GM13977 (cell line): ENCODE data around the gene KLHL29.

Source experiments
- DNase-seq: peaks from one replicate; pipeline ENCODE4 v3.0.0; 2012; ENCODE audit warnings: low spot score
- CTCF ChIP-seq: IDR thresholded peaks from 2 replicates; pipeline ENCODE4 v1.5.1; 2012; ENCODE audit warnings: mild to moderate bottlenecking, control low read depth; ENCODE audit not compliant: insufficient read depth; ENCODE audit errors: extremely low read depth, missing control alignments
- in situ Hi-C: fragments of 300-500 bp; cut with MboI; formaldehyde crosslinking; loops from one replicate; pipeline ENCODE4 v1.12.0; 2022; ENCODE audit warnings: low sequenced_read_pairs, low pct_unique_long_range_greater_than_20kb, mixed read lengths, inconsistent platforms; ENCODE audit not compliant: unreplicated experiment

Gene KLHL29

DNA sequence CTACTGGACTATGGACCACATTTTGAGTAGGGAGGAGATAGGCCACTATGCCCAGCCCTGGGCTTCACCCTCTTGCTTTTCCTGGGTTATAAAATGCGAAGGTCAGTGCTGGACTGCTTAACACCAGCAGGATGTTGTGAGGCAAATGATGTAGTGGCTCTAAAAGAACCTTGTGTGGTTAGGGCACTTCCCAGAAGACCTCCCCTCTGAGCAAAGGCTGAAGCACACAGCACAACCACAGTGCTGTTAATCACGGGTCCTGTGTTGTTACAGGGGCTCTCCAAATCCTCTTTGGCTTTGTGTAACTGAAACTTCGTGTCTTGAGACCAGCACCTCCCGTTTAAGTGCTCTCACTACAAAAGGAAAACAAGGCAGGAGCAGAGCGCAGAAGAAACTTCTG lies 166.9 kb downstream of the KLHL29 start:
- no peak for DNase-seq

DNA sequence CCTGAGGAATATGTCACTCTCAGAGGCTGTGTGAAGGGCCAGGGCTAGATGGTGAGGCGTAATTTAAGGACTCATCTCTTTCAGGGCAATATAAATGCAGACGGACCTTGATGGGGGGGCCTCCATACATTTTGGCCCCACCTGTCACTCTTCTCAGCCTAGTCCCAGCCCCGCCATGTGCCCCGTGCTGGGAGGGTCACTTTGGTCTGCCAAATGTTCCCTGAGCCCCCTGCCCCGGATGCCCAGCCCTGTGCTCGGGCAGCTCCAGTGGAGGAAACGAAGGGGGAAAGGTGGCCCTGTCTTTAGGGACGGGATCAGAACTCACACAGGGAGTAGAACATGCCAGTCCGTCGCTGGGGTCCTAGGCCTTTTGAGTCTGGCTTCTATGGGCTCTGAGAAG lies 168.6 kb downstream of the KLHL29 start:
- in situ Hi-C loops, result no loop called here
- DNase-seq, result no peak
- TF ChIP-seq CTCF, result no peak

More for the DNA sequence above, 166.9 kb downstream of the KLHL29 start:
- in situ Hi-C loops, result no loop called here
- no peak for TF ChIP-seq CTCF

DNA sequence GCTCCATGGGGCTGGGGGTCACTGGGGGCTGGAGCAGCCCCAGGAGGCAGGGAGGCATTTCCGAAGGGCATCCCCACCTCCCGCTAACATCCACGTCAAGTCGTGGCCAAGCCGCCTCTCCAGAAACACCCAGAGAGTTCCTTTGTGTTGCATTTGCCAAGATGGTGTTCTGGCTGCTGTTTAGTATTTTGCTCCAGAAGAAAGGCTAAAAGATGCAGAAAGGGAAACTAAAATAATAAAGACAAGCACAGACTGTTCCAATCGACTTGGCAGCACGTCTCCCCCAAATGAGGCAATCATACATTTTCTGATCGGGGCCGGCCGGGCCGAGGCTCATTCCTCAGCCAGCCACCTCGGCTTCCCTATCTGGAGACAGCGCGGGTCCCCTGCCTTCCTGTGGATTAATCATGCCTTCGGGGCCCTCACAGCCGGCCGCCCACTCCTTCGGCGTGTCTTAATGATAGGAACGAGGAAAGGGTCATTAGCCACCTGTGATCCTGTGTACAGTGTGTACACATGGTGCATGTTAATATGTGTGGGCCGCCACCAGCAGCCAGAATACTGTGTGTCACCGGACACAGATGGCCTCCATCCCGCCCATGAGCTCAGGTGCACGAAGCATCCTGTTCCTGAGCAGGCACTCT lies 169.2 kb downstream of the KLHL29 start:
- DNase-seq, result no peak
- no peak for TF ChIP-seq CTCF
- in situ Hi-C loops, result no loop called here

DNA sequence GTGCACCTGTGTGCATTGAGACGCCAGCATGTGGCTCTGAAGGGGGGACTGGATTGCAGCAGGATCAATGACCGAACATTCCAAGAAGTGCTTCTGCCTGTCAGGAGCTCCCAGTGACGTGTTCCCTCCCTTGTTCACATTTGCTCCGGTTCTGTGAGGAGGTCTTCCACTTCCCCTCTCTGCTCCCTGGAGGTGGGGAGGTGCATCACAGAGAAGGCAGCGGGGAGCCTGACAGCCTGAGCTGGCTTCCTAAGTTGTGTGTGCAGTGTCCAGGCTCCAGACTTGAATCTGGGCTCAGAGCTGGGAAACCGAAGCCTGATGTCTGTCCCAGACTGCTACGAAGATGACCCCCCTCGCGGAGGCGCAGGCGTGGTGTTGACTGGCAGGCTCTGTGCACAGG lies 171.0 kb downstream of the KLHL29 start:
- DNase-seq, result no peak
- no peak for TF ChIP-seq CTCF
- in situ Hi-C loops, result no loop called here

- no peak for TF ChIP-seq CTCF
- DNase-seq, result no peak
- in situ Hi-C loops, result no loop called here
Measured at GRCh38 chr2:23556929-23557328, 171.9 kb downstream of the KLHL29 start.

DNA sequence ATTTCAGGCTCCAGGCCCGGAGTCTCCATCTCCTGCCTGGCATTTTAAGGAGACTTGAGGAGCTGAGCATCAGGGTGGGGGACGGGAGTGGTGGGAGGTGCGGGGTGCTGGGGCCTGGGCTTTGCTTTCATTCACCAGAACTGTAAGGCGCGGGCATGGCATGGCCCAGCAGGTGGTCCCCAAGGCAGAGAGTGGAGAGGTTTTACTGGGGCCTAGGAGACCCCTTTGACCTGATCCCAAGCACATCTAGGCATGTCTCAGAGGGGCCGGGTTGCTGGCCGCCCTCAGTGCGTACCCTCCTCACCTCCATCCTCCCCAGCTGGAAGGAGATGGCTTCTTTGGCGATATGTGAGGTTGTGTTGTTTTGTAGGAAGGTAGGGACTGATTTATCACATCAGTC lies 172.5 kb downstream of the KLHL29 start:
- no peak for DNase-seq
- TF ChIP-seq CTCF, result no peak
- in situ Hi-C loops, result no loop called here
